IPS-NIHi11 (cell line): ENCODE results near the gene IZUMO4.

Experiments
- DNase-seq: peaks from one replicate; pipeline ENCODE4 v3.0.0; 2012; ENCODE audit warnings: mixed read lengths, low spot score

IZUMO4 gene

DNA sequence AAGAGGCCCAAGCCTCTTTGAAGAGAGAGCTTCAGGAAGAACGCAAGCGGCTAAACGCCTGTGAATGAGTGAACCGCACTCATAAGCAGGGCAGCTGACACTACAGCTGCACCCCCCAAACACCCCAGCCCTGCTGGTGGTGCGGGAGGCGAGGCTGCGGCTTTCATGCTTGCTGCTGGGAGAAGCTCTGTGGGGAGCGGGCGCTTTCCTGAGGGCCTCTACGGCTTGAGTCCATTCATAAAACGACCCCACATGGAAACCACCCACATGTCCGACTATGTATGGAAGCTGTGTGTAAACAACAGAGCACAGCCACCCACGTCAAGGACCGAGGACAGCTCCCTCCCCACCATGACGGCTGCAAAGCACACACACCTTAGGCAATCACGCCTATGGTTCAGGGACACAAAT is 49.1 kb downstream of the IZUMO4 start:
- no peak for DNase-seq

DNA sequence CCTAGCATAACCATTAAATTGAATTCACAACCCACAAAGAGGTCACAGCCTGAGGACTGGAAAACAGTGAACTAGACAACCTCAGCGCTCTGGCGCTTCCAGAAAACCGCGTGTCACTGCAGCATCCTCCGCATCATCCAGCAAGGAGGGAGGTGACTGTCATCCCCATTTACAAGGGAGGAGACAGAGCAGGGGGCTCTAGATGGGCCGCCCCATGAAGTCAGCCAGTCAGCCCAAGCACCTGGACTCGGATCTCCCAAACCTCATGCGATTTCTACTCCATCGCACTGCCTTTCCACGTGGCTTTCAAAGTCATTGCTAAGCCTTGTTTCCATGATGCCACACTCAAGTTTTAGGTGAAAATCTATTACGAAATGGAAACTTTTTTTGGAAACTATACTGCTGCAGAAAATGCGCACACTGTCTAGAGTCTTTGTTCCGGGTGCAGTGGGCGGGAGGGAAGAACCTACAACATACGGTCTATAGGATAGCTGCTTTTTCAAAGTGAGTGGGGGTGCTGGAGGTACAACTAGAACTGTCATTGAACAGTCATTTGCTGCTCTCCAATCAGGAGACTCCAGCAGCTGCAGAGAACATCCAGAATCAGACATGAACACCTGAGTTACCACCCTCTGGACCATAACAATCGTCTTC is 51.9 kb downstream of the IZUMO4 start:
- no peak for DNase-seq
